Liver (tissue), 9 donors: ENCODE measurements around the gene PARP8. TPM values are rescaled to one million over a fixed set of nuclear protein-coding genes. Genes with fewer than 3 reads are reported as not detected.

Source experiments
- DNase-seq: peaks from one replicate; pipeline ENCODE4 v3.0.0-alpha.2; 2017; ENCODE audit warnings: low spot score
- H3K27ac ChIP-seq, 2 donors: one replicate each; pipeline ENCODE4 v1.7.0; 2013; ENCODE audit warnings: inconsistent platforms in 2 of 2, low read length in 2 of 2, control low read depth in 1 of 2, low read depth in 1 of 2, mild to moderate bottlenecking in 1 of 2
- H3K27me3 ChIP-seq, 4 donors: one replicate each; pipeline versions ENCODE4 v1.6.1 to v1.7.0; 2013; ENCODE audit warnings: low read length in 3 of 4, inconsistent platforms in 1 of 4, mild to moderate bottlenecking in 1 of 4, moderate library complexity in 1 of 4; ENCODE audit not compliant: control insufficient read depth in 4 of 4, insufficient read depth in 4 of 4
- H3K36me3 ChIP-seq, 4 donors: one replicate each; pipeline versions ENCODE4 v1.6.1 to v1.7.0; 2013; ENCODE audit warnings: low read length in 3 of 4, mild to moderate bottlenecking in 3 of 4, low read depth in 1 of 4, moderate library complexity in 1 of 4; ENCODE audit not compliant: control insufficient read depth in 4 of 4, insufficient read depth in 3 of 4
- H3K4me1 ChIP-seq, 4 donors: one replicate each; pipeline versions ENCODE4 v1.6.1 to v1.7.0; 2013; ENCODE audit warnings: low read length in 3 of 4, mild to moderate bottlenecking in 3 of 4, moderate library complexity in 1 of 4; ENCODE audit not compliant: control insufficient read depth in 4 of 4, insufficient read depth in 4 of 4
- H3K4me3 ChIP-seq, 3 donors: one replicate each; pipeline versions ENCODE4 v1.6.1 to v1.7.0; 2013; ENCODE audit warnings: low read length in 3 of 3, control low read depth in 1 of 3, low read depth in 1 of 3, mild to moderate bottlenecking in 1 of 3
- H3K9ac ChIP-seq, 2 donors: one replicate each; pipeline ENCODE4 v1.7.0; 2013; ENCODE audit warnings: low read length in 2 of 2, mild to moderate bottlenecking in 2 of 2, moderate library complexity in 2 of 2, control low read depth in 1 of 2, low read depth in 1 of 2
- H3K9me3 ChIP-seq, 4 donors: one replicate each; pipeline versions ENCODE4 v1.6.1 to v1.7.0; 2013; ENCODE audit warnings: low read length in 3 of 4; ENCODE audit not compliant: control insufficient read depth in 4 of 4
- ATF3 ChIP-seq: IDR thresholded peaks from 2 replicates; pipeline ENCODE4 v1.6.1; 2016; ENCODE audit warnings: antibody characterized with exemption
- EGR1 ChIP-seq, 2 donors: IDR thresholded peaks; 2 replicates each; pipeline ENCODE4 v1.6.1; 2016 to 2018; ENCODE audit warnings: antibody characterized with exemption in 2 of 2, low read depth in 2 of 2
- FOXA1 ChIP-seq: IDR thresholded peaks from 2 replicates; pipeline ENCODE4 v1.6.1; 2016; ENCODE audit warnings: antibody characterized with exemption
- FOXA2 ChIP-seq: IDR thresholded peaks from 2 replicates; pipeline ENCODE4 v1.6.1; 2016; ENCODE audit warnings: antibody characterized with exemption
- GABPA ChIP-seq, 2 donors: IDR thresholded peaks in 1 of 2; conservative IDR thresholded peaks in 1 of 2; 2 replicates each; pipeline ENCODE4 v1.6.1; 2016; ENCODE audit warnings: antibody characterized with exemption in 2 of 2, mild to moderate bottlenecking in 1 of 2, moderate library complexity in 1 of 2
- HNF4A ChIP-seq, 2 donors: conservative IDR thresholded peaks; 2 replicates each; pipeline ENCODE4 v1.6.1; 2016; ENCODE audit warnings: antibody characterized with exemption in 2 of 2, mild to moderate bottlenecking in 2 of 2
- HNF4G ChIP-seq: IDR thresholded peaks from 2 replicates; pipeline ENCODE4 v1.6.1; 2016; ENCODE audit warnings: antibody characterized with exemption
- JUND ChIP-seq, 2 donors: IDR thresholded peaks; 2 replicates each; pipeline ENCODE4 v1.6.1; 2016; ENCODE audit warnings: antibody characterized with exemption in 2 of 2
- NR2F2 ChIP-seq: IDR thresholded peaks from 2 replicates; pipeline ENCODE4 v1.6.1; 2016; ENCODE audit warnings: antibody characterized with exemption
- RAD21 ChIP-seq, 2 donors: IDR thresholded peaks; 2 replicates each; pipeline ENCODE4 v1.6.1; 2016; ENCODE audit warnings: antibody characterized with exemption in 2 of 2, mild to moderate bottlenecking in 2 of 2
- REST ChIP-seq: IDR thresholded peaks from 2 replicates; pipeline ENCODE4 v1.6.1; 2016; ENCODE audit warnings: antibody characterized with exemption, mild to moderate bottlenecking
- RXRA ChIP-seq, 2 donors: IDR thresholded peaks; 2 replicates each; pipeline ENCODE4 v1.6.1; 2017 to 2018; ENCODE audit warnings: antibody characterized with exemption in 2 of 2, mild to moderate bottlenecking in 1 of 2
- SP1 ChIP-seq: IDR thresholded peaks from 2 replicates; pipeline ENCODE4 v1.6.1; 2018; ENCODE audit warnings: antibody characterized with exemption, mild to moderate bottlenecking
- TAF1 ChIP-seq: conservative IDR thresholded peaks from 2 replicates; pipeline ENCODE4 v1.6.1; 2016; ENCODE audit warnings: antibody characterized with exemption, mild to moderate bottlenecking
- YY1 ChIP-seq: IDR thresholded peaks from 2 replicates; pipeline ENCODE4 v1.6.1; 2016; ENCODE audit warnings: antibody characterized with exemption, mild to moderate bottlenecking
- WGBS: extraction: QIAGEN DNeasy Blood & Tissue Kit; methylation state at CpG from one replicate; pipeline ENCODE4 v1.1.7; 2013; 5-methylcytosine and 5-hydroxymethylcytosine counted together
- polyA plus RNA-seq, 2 donors: library from polyadenylated mRNA; stranded (reverse) in 1 of 2; unstranded in 1 of 2; fragments of 200-250 nt in 1 of 2; fragments of >200 nt in 1 of 2; fragmentation: Nextera tagmentation in 1 of 2; extraction: Ambion mirVana in 1 of 2; gene quantifications; one replicate each; pipeline versions ENCODE4 v1.2.1 to v1.2.3, GENCODE V29; 2013 to 2015
- total RNA-seq, 2 donors: library from RNA; depleted of rRNA; stranded (reverse); fragments of >200 nt; gene quantifications; one replicate each; pipeline ENCODE4 v1.2.3, GENCODE V29; 2014
- TF ChIP-seq, protein P1 (sequence below): fragments of 150-350 bp; IDR thresholded peaks from 2 replicates; pipeline ENCODE4 v1.5.1; 2017; ENCODE audit warnings: improper control_type of control experiment, low read depth, low read length; ENCODE audit not compliant: missing input control
- TF ChIP-seq, protein P2 (sequence below): IDR thresholded peaks from 2 replicates; pipeline ENCODE4 v1.6.1; 2016; ENCODE audit warnings: antibody characterized with exemption
- TF ChIP-seq, protein P3 (sequence below): IDR thresholded peaks from 2 replicates; pipeline ENCODE4 v1.6.1; 2016; ENCODE audit warnings: antibody characterized with exemption
- donor health status: healthy.
- donor health status: healthy.
- donor health status: healthy.
- donor health status: healthy.
- donor health status: healthy.

The PARP8 gene
- total and polyA plus RNA-seq, 4 donors: 3.9 to 16.0 (median 7.1) TPM

- TF ChIP-seq JUND (IDR thresholded peaks at IDR 0.05) (no peak), HNF4A (conservative IDR thresholded peaks at IDR 0.05) (no peak), FOXA2 (no peak), TAF1 (no peak), SP1 (no peak), YY1 (no peak), REST (no peak), EGR1 (IDR thresholded peaks at IDR 0.05; ENCODE audit: low read depth in 2 of 2) (no peak), NR2F2 (no peak), GABPA (IDR thresholded peaks at IDR 0.05 in 1 of 2, conservative IDR thresholded peaks at IDR 0.05 in 1 of 2) (no peak), ATF3 (no peak), HNF4G (no peak), RXRA (IDR thresholded peaks at IDR 0.05) (no peak), FOXA1 (no peak), RAD21 (IDR thresholded peaks at IDR 0.05) (no peak)
- TF ChIP-seq, protein P1, sequence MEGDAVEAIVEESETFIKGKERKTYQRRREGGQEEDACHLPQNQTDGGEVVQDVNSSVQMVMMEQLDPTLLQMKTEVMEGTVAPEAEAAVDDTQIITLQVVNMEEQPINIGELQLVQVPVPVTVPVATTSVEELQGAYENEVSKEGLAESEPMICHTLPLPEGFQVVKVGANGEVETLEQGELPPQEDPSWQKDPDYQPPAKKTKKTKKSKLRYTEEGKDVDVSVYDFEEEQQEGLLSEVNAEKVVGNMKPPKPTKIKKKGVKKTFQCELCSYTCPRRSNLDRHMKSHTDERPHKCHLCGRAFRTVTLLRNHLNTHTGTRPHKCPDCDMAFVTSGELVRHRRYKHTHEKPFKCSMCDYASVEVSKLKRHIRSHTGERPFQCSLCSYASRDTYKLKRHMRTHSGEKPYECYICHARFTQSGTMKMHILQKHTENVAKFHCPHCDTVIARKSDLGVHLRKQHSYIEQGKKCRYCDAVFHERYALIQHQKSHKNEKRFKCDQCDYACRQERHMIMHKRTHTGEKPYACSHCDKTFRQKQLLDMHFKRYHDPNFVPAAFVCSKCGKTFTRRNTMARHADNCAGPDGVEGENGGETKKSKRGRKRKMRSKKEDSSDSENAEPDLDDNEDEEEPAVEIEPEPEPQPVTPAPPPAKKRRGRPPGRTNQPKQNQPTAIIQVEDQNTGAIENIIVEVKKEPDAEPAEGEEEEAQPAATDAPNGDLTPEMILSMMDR: no peak
- TF ChIP-seq, protein P2, sequence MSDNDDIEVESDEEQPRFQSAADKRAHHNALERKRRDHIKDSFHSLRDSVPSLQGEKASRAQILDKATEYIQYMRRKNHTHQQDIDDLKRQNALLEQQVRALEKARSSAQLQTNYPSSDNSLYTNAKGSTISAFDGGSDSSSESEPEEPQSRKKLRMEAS: no peak
- TF ChIP-seq, protein P3, sequence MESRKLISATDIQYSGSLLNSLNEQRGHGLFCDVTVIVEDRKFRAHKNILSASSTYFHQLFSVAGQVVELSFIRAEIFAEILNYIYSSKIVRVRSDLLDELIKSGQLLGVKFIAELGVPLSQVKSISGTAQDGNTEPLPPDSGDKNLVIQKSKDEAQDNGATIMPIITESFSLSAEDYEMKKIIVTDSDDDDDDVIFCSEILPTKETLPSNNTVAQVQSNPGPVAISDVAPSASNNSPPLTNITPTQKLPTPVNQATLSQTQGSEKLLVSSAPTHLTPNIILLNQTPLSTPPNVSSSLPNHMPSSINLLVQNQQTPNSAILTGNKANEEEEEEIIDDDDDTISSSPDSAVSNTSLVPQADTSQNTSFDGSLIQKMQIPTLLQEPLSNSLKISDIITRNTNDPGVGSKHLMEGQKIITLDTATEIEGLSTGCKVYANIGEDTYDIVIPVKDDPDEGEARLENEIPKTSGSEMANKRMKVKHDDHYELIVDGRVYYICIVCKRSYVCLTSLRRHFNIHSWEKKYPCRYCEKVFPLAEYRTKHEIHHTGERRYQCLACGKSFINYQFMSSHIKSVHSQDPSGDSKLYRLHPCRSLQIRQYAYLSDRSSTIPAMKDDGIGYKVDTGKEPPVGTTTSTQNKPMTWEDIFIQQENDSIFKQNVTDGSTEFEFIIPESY: no peak
- no peaks in the 10 kb centered on the region for H3K27me3 ChIP-seq
- H3K9ac ChIP-seq: no peak overlapping the region
- DNase-seq: no peak
- H3K4me1 ChIP-seq: no peaks in the 10 kb centered on the region
- no peaks in the 10 kb centered on the region for H3K9me3 ChIP-seq
- 94% methylated on average over 4 of the region's 4 CpGs for WGBS
- H3K27ac ChIP-seq: no peak overlapping the region
- no peak overlapping the region for H3K4me3 ChIP-seq
- H3K36me3 ChIP-seq: no peaks in the 10 kb centered on the region
Measured at GRCh38 chr5:50687548-50687947, 21.1 kb downstream of the PARP8 start.
